Placental epithelial cell (primary cell): Measurements from ENCODE around the gene OR2T3. TPM values are rescaled to one million over a fixed set of nuclear protein-coding genes. Genes with fewer than 3 reads are reported as not detected.

Experiments
- total RNA-seq: library from RNA; depleted of rRNA; stranded (reverse); fragments of >200 nt; gene quantifications from 2 replicates; pipeline ENCODE4 v1.2.3, GENCODE V29; 2012

OR2T3 gene
- 0.65 and 0.79 TPM in 2 replicates for total RNA-seq

GRCh38 chr1:248473051-248473450 is at the start of gene OR2T3:
TSS of gene OR2T3 (plus strand) at chr1:248473351. CDS start at chr1:248473351, 0 bp downstream.

GRCh38 chr1:248445399-248445798 is 27.8 kb upstream of the OR2T3 start, which contains the start of gene OR2T2:
TSS of gene OR2T2 (plus strand) at chr1:248445637. CDS start at chr1:248452798, 7,161 bp downstream.

GRCh38 chr1:248488289-248488688 is 15.1 kb downstream of the OR2T3 start, which contains the start of gene OR2T5:
TSS of gene OR2T5 (plus strand) at chr1:248488589. CDS start at chr1:248488589, 0 bp downstream.

GRCh38 chr1:248507773-248508172 is 34.6 kb downstream of the OR2T3 start, which contains the start of gene OR2G6:
TSS of gene OR2G6 (plus strand) at chr1:248508073. CDS start at chr1:248521647, 13,574 bp downstream.

Other genes starting within 250 kb of the OR2T3 start
- gene OR2M4, start 241.9 kb upstream of the OR2T3 start, total RNA-seq, result not detected in 2 replicates
- gene OR2T33, start 195.4 kb upstream of the OR2T3 start, total RNA-seq, result under 0.01 and 0.54 TPM in 2 replicates
- not detected in 2 replicates for gene OR2T12, start 169.9 kb upstream of the OR2T3 start, total RNA-seq
- gene OR2M7, start 148.8 kb upstream of the OR2T3 start, total RNA-seq, result not detected in 2 replicates
- gene OR14C36, start 124.6 kb upstream of the OR2T3 start, total RNA-seq, result not detected in 2 replicates
- not detected in 2 replicates for gene OR2T4, start 111.7 kb upstream of the OR2T3 start, total RNA-seq
- not detected in 2 replicates for gene OR2T6, start 97.6 kb upstream of the OR2T3 start, total RNA-seq
- not detected in 2 replicates for gene OR2T1, start 70.3 kb upstream of the OR2T3 start, total RNA-seq
- 9.0 and 16.1 TPM in 2 replicates for gene OR2T2, start 27.7 kb upstream of the OR2T3 start, total RNA-seq
- 1.4 and 2.7 TPM in 2 replicates for gene OR2T5, start 15.2 kb downstream of the OR2T3 start, total RNA-seq
- 4.3 and 13.2 TPM in 2 replicates for gene OR2G6, start 34.7 kb downstream of the OR2T3 start, total RNA-seq
- 9.4 and 19.7 TPM in 2 replicates for gene OR2T29, start 89.4 kb downstream of the OR2T3 start, total RNA-seq
- 9.8 and 12.4 TPM in 2 replicates for gene OR2T34, start 101.4 kb downstream of the OR2T3 start, total RNA-seq
- 9.8 and 22.2 TPM in 2 replicates for gene OR2T10, start 124.3 kb downstream of the OR2T3 start, total RNA-seq
- gene OR2T11, start 161.7 kb downstream of the OR2T3 start, total RNA-seq, result 7.0 and 8.2 TPM in 2 replicates
- gene OR2T35, start 171.9 kb downstream of the OR2T3 start, total RNA-seq, result 2.4 and 4.9 TPM in 2 replicates
- not detected in 2 replicates for gene OR2T27, start 182.2 kb downstream of the OR2T3 start, total RNA-seq
- 0.76 TPM in 1 of 2 replicates, not detected in the other for gene OR14I1, start 229.4 kb downstream of the OR2T3 start, total RNA-seq